Hepatocyte (in vitro differentiated cells): ENCODE data around the gene THSD4.

ENCODE experiments used
- EZH2 ChIP-seq: fragments of 200-600 bp; sonication (generic); IDR thresholded peaks from 2 replicates; pipeline ENCODE4 v1.6.1; 2016; ENCODE audit warnings: antibody characterized with exemption, mild to moderate bottlenecking, borderline replicate concordance
- EZH2phosphoT487 ChIP-seq: fragments of 200-600 bp; sonication (generic); IDR thresholded peaks from one replicate; pipeline ENCODE4 v1.6.1; 2018; ENCODE audit warnings: antibody characterized with exemption, mild to moderate bottlenecking, low read depth, moderate library complexity; ENCODE audit not compliant: unreplicated experiment, severe bottlenecking
- TF ChIP-seq, protein P1 (sequence below): fragments of 200-600 bp; sonication (generic); IDR thresholded peaks from 2 replicates; pipeline ENCODE4 v1.5.1; 2016; ENCODE audit warnings: antibody characterized with exemption, mild to moderate bottlenecking; ENCODE audit not compliant: poor library complexity

DNA sequence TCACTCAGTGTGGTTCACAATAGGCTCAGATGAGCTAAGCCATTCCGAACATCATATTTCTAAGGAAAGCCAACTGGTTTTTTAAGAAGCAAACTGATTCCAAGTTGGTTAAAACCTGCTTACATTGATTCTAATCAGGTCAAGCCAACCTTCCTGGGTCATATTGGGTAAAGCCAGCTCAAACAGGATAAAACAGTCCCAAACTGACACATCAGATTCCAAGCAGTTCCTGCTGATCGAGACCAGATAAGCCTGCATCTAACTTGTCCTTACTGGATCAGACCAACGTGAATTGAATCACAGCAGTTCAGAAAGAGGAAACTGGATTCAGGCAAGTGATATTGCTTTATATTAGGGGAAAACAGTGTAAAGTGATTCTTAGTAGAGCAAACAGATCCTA is 18.6 kb upstream of the THSD4 start:
- TF ChIP-seq EZH2 = no peak
- TF ChIP-seq, protein P1, sequence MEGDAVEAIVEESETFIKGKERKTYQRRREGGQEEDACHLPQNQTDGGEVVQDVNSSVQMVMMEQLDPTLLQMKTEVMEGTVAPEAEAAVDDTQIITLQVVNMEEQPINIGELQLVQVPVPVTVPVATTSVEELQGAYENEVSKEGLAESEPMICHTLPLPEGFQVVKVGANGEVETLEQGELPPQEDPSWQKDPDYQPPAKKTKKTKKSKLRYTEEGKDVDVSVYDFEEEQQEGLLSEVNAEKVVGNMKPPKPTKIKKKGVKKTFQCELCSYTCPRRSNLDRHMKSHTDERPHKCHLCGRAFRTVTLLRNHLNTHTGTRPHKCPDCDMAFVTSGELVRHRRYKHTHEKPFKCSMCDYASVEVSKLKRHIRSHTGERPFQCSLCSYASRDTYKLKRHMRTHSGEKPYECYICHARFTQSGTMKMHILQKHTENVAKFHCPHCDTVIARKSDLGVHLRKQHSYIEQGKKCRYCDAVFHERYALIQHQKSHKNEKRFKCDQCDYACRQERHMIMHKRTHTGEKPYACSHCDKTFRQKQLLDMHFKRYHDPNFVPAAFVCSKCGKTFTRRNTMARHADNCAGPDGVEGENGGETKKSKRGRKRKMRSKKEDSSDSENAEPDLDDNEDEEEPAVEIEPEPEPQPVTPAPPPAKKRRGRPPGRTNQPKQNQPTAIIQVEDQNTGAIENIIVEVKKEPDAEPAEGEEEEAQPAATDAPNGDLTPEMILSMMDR = no peak
- TF ChIP-seq EZH2phosphoT487 = no peak
